Activated naive CD4-positive, alpha-beta T cell treated with anti-CD3 and anti-CD28 coated beads, Interleukin-2, amount 50 U/mL, for 16 hours (primary cell): ENCODE measurements around the gene HES5.
A peak's percentile ranks its signal among the peaks of the same experiment; 100 is the strongest.
"Not testable (repeated sequence)": the region's sequence is repeated elsewhere in the genome, so short reads cannot be mapped to it uniquely, and the experiment has no call there.

Source experiments
- DNase-seq: peaks from one replicate; pipeline ENCODE4 v3.0.0-alpha.2; 2020

HES5 gene, protein sequence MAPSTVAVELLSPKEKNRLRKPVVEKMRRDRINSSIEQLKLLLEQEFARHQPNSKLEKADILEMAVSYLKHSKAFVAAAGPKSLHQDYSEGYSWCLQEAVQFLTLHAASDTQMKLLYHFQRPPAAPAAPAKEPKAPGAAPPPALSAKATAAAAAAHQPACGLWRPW

DNA sequence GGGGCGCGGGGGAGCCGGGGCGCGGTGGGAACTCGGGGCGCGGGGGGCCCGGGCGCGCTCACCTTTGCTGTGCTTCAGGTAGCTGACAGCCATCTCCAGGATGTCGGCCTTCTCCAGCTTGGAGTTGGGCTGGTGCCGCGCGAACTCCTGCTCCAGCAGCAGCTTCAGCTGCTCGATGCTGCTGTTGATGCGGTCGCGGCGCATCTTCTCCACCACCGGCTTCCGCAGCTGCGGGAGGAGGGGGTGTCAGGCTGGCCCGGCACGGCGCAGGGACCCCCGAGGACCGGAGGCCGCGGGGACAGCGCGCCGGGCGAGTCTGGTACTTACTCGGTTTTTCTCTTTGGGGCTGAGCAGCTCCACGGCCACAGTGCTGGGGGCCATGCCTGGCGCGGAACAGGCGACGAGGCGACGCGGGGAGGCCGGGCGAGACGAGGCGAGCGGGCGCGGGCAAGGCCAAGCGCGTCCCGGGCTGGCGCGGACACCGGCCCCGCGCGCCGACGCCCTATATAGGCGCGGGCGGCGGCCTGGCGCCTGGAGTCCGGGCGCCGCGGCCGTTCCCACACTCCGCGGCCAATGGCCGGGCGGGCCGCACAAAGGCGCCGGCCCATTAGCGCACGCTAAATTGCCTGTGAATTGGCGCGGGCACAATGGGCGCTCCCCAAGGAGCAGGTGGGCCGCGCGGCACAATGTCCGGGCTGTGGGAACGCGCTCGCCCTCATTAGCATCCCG lies at the start of gene HES5:
Gene HES5, minus strand, starts transcription at position 480 of the 729 bp plus-strand sequence. Its CDS starts 99 bp downstream, at position 381.
- no peak for DNase-seq

- DNase-seq: no peak
These were observed 48.7 kb upstream of the HES5 start for GRCh38 chr1:2578758-2579118.

GRCh38 chr1:2577565-2578075 lies 47.6 kb upstream of the HES5 start:
- DNase-seq: peak; percentile 52

DNA sequence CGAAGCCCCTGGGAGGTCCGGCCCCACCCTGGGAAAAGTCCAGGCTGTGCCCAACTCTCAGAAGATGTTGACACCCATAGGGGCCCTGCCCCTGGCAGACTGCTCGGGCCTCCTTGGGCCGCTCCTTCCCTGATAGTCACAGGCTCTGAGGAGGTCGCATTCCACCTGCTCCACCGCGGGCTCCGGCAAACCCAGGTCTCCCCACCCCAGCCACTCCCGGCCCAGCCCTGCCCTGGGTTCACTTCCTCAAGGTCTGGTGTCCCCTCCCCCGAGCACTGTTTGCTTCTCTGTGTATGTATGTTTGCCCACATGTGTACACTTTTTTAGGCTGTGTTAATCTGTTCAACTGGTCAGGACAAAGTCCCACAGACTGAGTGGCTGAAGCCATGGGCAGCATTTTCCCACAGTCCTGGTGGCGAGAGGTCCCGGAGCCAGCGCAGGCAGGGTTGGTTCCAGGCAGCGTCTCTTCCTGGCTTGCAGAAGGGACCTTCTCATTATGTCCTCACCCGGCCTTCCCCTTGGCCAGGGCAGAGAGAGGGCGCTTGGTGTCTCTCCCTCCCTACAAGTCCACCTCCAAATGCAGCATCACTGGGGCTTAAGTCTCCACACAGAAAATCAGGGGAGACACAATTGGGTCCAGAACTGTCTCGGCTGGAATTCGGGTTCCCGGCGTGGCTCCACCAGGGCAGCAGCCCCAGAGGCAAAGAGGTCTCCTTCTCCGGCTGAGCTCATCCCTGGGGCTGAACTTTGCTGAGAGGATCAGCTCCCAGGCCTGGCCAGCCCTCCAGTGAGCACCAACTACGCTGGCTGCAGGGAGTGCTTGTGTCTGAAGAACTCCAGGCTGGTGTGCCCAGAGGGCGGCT lies 46.0 kb upstream of the HES5 start:
- DNase-seq: no peak

DNA sequence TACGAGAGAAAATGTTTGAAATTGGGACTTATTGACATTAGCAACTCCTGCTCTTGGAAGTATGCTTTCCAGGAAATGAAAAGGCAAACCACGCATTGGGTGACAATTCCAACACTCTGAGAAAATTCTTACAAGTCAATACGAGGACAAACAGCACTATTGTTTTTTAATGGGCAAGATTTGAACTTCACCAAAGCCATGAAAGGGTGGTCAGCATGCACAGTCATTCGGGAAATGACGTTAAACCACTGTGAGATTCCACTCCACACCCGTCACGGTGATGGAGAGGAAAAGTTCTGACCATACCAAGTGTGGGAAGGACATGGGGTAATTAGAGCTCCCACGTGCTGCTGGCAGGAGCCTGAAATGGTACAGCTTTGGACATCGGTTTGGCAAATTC lies 44.3 kb upstream of the HES5 start:
- DNase-seq: no peak

GRCh38 chr1:2573250-2573920 lies 43.3 kb upstream of the HES5 start:
- no peak for DNase-seq

DNA sequence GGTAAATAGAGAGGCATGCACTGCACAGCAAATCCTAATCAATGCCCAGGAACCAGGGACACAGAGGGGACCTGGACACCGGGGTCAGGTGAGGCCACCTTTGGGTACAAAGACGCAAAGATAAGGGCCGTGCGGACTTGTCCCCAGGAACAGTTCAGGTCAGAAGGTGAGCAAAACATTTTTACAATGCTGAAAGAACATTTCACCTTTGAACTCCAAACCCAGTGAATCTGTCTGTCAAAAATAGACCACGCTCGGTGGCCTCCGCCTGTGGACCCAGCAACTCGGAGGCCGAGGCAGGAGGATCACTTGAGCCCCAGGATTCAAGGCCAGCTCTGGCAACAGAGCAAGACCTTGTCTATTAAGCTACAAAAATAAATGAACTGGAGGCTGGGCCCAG lies 41.3 kb upstream of the HES5 start:
- DNase-seq: no peak

- no peak for DNase-seq
These were observed 40.3 kb upstream of the HES5 start for GRCh38 chr1:2570332-2570731.

- DNase-seq: not testable (repeated sequence)
These were observed 39.6 kb upstream of the HES5 start for GRCh38 chr1:2569703-2570102.

DNA sequence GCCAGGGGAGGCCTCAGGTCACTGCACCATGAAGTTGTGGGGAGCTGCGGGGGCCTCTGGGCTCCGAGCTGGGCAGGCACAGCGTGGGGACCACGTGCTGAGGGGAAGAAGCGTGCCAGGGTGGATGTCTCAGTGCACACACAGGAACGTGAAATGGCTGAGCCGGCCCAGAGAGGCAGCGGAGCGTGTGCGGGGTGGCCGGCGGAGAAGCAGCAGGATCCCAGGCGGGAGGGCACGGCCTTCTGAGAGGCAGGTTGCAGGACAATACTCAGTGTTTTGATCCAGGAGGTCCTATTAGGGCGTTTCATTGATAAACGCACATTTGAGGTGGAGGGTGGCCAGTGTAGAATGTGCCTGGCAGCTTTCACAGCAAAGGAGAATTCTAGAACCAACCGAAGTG lies 39.0 kb upstream of the HES5 start:
- DNase-seq: no peak

- DNase-seq: not testable (repeated sequence)
These were observed 38.2 kb upstream of the HES5 start for GRCh38 chr1:2568187-2568816.

DNA sequence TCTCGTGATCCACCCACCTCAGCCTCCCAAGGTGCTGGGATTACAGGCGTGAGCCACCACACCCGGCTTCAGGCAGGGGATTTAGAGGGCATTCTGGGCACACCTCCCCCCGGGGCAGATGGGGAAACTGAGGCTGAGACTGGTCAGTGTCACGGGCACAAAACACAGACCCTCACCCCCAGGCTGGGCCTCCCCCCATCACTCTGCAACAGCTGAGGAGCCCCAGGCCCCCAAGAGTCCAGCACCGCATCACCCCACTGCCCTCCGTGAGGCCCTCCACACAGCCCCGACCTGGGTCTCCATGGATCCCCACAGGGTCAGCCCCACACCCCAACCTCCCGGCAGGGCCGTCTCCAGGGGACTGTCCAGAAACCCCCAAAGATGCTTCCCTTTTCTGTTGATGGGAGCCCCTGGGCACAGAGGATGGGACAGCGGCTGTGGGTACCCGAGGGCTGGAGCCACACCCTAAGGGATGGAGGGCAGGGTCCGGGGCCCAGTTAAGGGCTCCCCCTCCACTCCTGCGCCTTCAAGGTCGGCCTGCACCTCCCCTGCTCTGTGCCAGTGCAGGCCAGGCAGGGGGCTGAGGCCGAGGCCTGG lies 37.1 kb upstream of the HES5 start:
- DNase-seq: no peak

DNA sequence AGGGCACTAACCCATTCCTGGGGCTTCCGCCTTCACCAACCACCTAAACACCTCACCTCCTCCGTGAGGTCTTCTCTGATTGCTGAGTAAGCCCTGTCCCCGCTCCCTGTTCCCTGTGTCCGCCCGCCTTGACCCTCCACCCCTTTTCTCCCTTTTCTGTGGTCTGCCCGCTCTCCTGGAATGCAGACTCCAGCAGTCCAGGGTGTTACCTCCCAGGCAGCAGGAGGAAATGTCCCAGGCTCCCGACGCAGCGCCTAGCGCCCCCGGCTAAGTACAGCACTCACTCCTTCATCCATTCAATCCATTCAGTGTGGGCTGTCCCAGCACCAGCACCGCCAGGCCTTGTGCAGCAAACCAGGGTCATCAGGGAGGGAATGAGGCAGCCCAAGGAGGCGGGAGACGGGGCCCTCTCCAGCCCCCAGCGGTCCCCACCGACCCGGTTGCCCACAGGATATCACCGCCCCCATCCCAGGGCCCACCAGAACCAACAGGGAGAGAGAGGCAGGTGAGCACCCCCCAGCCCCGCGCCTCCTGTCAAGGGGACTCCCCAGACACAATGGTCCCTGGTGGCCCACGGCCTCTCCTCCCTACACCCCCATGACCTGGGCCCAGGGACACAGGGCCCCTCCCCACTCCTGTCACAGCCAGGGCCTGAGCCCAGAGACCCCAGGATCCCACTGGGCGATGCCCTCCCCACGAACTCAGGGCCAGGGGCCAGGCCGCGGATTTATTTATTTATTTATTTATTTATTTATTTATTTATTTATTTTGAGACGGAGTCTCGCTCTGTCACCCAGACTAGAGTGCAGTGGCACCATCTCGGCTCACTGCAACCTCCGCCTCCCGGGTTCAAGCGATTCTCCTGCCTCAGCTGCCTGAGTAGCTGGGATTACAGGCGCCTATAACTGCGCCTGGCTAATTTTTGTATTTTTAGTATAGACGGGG lies 36.3 kb upstream of the HES5 start:
- no peak for DNase-seq

DNA sequence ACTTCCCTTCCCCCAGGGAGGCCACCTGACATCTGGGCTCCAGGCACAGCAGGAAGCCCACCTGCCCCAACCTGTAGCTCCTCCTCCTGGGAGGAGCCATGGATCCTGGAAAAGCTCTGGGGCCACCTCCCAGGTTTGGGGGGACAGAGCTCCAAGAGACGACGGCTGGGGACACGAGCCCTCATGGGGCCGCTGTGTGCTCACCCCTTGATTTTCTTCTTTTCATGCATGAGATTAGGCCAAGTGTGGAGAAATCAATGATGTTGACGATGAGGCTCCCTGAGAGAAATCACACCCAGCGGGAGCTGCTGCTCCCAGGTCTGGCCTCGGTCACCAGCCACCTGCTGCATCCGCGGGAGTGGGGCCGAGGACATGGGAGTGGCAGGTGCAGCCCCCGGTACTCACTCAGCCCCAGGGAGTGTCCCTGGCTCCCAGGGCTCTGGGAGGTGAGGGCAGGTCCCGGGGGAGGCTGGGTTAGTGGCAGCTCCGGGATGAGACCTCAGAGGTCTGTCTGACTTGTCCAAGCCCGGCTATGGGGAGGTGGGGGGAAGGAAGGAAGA lies 34.8 kb upstream of the HES5 start:
- DNase-seq: no peak

- no peak for DNase-seq
These were observed 34.1 kb upstream of the HES5 start for GRCh38 chr1:2564006-2564814.

DNA sequence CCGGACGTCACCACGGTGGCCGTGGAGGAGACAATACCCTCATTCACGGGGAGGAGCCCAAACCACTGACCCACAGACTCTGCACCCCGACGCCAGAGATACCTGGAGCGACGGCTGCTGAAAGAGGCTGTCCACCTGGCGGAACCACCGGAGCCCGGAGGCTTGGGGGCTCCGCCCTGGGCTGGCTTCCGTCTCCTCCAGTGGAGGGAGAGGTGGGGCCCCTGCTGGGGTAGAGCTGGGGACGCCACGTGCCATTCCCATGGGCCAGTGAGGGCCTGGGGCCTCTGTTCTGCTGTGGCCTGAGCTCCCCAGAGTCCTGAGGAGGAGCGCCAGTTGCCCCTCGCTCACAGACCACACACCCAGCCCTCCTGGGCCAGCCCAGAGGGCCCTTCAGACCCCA lies 33.1 kb upstream of the HES5 start:
- no peak for DNase-seq

GRCh38 chr1:2561898-2562895 lies 32.1 kb upstream of the HES5 start:
- DNase-seq: no peak

GRCh38 chr1:2561446-2561845 lies 31.4 kb upstream of the HES5 start:
- DNase-seq: no peak
